ENCODE results near the gene FAM107B. TPM values are rescaled to one million over a fixed set of nuclear protein-coding genes. Genes with fewer than 3 reads are reported as not detected.
A peak's percentile ranks its signal among the peaks of the same experiment; 100 is the strongest.

Gene FAM107B
- total and polyA plus RNA-seq, 10 of the 15 experiments (the other 5 are each of a cell fraction or from before 2014, with no cell fraction given) = 22.9 to 162 (median 86.6) TPM

GRCh38 chr10:14659626-14660196 is 115.0 kb downstream of the FAM107B start (continued):
- TF ChIP-seq SKIL (IDR thresholded peaks at IDR 0.05; ENCODE audit: low read depth, poor library complexity, severe bottlenecking) (peak; percentile 99), RELB (IDR thresholded peaks at IDR 0.05; ENCODE audit: low read depth) (peak; percentile 94), USF1 (IDR thresholded peaks at IDR 0.05; ENCODE audit: borderline replicate concordance, extremely low read length, insufficient read depth, low read depth, low read length) (no peak), TAF1 (IDR thresholded peaks at IDR 0.05; ENCODE audit: borderline replicate concordance, low read depth, low read length) (0 out of 2 replicates have a peak, but pooled peaks have one; percentile 27), KAT2A (conservative IDR thresholded peaks at IDR 0.05; ENCODE audit: control insufficient read depth, low read depth, low read length) (no peak), USF2 (IDR thresholded peaks at IDR 0.05; ENCODE audit: borderline replicate concordance, low read depth, low read length) (no peak), ZBTB11 (CRISPR knock-in tag; IDR thresholded peaks at IDR 0.05) (no peak), BCL3 (IDR thresholded peaks at IDR 0.05; ENCODE audit: borderline replicate concordance, insufficient read depth, low read depth, low read length, poor library complexity, severe bottlenecking) (peak; percentile 73), ZNF687 (IDR thresholded peaks at IDR 0.05) (no peak; the same call in none of the 2 replicates), CEBPB (IDR thresholded peaks at IDR 0.05; ENCODE audit: borderline replicate concordance in 1 of 2, low read depth in 2 of 2, low read length in 2 of 2) (peak in 1 of 2 experiments; percentile 99; a peak in 2 of 4 replicates), YBX1 (IDR thresholded peaks at IDR 0.05) (no peak)

Data from GM12878 (cell line).